CD4-positive, alpha-beta T cell treated with Interleukin-4 for 1 hour (primary cell): ENCODE data around the gene PMF1.
A peak's percentile ranks its signal among the peaks of the same experiment; 100 is the strongest.
"Not testable (repeated sequence)": the region's sequence is repeated elsewhere in the genome, so short reads cannot be mapped to it uniquely, and the experiment has no call there.

ENCODE experiments used
- DNase-seq, 2 donors: peaks; one replicate each; pipeline ENCODE4 v3.0.0-alpha.2; 2020 to 2022

Gene PMF1, protein sequence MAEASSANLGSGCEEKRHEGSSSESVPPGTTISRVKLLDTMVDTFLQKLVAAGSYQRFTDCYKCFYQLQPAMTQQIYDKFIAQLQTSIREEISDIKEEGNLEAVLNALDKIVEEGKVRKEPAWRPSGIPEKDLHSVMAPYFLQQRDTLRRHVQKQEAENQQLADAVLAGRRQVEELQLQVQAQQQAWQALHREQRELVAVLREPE

DNA sequence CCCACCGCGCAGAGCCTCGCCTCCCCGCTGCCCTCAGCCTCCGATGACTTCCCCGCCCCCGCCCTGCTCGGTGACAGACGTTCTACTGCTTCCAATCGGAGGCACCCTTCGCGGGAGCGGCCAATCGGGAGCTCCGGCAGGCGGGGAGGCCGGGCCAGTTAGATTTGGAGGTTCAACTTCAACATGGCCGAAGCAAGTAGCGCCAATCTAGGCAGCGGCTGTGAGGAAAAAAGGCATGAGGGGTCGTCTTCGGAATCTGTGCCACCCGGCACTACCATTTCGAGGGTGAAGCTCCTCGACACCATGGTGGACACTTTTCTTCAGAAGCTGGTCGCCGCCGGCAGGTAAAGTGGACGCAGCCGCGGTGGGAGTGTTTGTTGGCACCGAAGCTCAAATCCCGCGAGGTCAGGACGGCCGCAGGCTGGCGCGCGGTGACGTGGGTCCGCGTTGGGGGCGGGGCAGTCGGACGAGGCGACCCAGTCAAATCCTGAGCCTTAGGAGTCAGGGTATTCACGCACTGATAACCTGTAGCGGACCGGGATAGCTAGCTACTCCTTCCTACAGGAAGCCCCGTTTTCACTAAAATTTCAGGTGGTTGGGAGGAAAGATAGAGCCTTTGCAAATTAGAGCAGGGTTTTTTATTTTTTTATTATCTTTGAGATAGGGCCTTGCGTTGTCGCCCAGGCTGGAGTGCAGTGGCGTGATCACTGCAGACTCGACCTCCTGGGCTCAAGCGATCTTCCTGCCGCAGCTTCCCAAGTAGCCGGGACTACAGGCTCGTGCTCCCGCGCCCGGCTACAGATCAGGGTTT lies at the start of gene PMF1:
Gene PMF1, plus strand, starts transcription at position 175 of the 811 bp plus-strand sequence. Its CDS starts 9 bp downstream, at position 184.
- DNase-seq: peak; percentile 95

GRCh38 chr1:156163712-156164111 lies 49.1 kb upstream of the PMF1 start:
- no peak for DNase-seq

DNA sequence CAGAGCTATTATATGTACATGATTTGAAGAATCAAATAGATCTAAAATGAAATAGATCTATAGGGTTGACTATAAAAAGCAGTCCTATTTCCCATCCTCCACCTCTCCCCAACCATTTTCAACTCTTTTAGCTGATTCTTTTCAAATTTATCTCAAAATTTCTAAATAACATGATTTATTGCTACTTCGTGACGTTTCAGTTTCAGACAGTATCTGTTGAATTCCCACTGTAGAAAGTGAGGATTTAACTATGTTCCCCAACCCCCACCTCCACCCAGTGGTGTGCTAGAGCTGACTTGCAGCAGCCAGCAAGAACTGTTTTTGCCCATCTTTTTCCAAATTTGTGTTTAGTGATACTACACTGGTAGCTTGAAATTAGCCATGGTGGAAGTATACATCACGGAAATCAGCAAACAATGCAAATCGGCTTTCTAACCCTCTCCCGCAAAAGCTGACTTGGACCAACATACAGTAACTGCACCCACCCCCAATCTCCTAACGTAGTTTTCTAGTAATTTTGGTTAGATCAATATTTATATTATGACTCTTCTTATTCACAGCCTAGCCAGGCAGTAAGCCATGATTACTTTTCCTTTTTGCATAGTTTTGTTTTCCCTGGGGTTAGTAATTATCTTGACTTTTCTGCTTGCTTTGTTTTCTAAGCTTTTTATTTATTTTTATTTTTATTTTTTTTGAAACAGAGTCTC lies 48.5 kb upstream of the PMF1 start:
- no peak for DNase-seq

- no peak for DNase-seq
Measured at GRCh38 chr1:156165083-156165482, 47.7 kb upstream of the PMF1 start.

DNA sequence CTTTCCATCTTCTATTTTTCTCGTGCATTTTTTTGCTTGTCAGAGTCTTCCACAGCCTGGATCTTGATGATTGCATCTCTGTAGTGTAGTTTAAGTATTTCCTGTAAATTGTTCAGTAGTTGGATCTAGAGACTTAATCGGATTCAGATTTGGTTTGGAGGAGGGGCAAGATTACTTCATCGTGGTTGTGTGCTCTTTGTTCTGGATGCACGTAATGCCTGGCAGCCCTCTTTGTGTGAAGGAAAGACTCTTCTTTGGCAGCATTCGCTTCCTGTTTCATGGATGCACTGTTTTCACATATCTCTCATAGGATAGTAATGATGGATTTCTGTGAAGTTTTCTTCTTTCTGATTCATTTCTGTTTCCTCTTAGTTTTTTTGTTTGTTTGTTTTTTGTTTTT lies 45.3 kb upstream of the PMF1 start:
- no peak for DNase-seq

DNA sequence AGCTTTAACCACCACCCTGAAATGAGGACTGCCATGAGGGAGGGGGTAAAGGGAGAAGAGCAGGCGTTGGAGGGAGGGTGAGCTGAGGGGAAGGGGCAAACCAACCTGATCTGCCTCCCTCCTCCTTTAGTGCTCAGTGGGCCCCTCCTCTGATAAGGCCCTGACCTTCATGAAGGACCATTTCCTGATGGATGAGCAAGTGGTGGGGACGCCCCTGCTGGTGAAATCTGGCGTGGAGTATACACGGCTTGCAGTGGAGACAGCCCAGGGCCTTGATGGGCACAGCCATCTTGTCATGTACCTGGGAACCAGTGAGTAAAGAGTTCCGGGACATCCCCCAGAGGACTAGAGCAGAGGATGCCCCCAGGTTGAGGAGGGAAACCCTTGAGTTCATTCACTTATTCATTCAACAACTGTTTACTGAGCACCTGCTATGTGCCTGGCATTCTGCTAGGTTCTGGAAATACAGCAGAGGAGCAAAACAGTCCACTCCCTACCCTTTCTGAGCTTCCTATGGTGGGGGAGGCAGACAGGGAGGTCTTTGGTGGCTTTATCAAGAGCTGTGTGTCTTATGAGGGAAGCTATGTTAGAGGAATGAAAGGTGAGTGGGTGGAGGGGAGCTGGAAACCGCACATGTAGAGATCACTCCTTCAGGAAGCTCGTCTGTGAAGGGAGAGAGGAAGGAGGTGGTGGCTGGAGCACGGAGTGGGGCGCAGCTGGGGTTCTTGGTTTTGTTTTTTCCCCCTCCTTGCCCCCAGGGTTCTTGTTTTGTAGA lies 39.9 kb upstream of the PMF1 start:
- DNase-seq: no peak

- no peak for DNase-seq
Measured at GRCh38 chr1:156176610-156177210, 36.1 kb upstream of the PMF1 start.

DNA sequence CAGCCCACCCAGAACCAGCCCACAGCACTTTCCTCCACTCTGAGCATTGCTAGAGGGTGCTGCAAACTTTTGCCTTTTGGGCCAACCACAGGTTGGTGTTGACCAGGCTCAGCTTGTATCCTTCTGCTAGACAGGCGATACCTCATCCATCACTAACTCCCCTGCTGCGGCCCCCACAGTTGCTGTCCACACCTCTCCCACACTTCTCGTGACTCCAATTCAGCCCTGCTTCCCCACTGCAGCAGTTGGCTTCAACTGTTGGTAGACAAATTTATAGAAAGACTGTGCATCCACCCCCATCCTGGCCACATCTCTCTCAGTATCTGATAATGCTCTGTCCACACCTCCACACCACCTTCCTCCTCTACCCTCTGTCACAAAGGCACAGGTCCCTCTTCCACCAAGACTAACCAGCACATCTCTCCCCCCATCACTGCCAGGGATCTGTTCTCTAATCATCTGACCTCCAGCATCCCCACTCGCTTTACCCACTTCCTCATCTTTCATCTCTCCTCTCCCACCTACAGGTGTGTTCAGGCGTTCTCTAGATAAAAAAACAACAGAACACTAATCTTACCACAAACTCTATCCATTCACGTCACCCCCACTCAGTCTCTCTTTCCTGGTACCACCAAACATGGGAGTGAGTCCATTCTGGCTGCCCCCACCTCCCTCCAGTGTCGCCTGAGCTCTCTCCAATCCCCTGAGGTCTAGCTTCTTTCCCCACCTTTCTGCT lies 34.7 kb upstream of the PMF1 start:
- DNase-seq: no peak

GRCh38 chr1:156180471-156180870 lies 32.3 kb upstream of the PMF1 start:
- no peak for DNase-seq

DNA sequence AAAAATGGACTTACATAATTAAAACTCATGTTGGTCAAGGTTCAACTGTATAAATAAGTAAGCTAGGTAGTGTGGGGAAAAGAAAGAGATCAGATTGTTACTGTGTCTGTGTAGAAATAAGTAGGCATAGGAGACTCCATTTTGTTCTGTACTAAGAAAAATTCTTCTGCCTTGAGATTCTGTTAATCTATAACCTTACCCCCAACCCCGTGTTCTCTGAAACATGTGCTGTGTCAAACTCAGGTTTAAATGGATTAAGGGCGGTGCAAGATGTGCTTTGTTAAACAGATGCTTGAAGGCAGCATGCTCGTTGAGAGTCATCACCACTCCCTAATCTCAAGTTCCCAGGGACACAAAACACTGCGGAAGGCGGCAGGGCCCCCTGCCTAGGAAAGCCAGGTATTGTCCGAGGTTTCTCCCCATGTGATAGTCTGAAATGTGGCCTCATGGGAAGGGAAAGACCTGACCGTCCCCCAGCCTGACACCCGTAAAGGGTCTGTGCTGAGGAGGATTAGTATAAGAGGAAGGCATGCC lies 31.3 kb upstream of the PMF1 start:
- DNase-seq: not testable (repeated sequence)

DNA sequence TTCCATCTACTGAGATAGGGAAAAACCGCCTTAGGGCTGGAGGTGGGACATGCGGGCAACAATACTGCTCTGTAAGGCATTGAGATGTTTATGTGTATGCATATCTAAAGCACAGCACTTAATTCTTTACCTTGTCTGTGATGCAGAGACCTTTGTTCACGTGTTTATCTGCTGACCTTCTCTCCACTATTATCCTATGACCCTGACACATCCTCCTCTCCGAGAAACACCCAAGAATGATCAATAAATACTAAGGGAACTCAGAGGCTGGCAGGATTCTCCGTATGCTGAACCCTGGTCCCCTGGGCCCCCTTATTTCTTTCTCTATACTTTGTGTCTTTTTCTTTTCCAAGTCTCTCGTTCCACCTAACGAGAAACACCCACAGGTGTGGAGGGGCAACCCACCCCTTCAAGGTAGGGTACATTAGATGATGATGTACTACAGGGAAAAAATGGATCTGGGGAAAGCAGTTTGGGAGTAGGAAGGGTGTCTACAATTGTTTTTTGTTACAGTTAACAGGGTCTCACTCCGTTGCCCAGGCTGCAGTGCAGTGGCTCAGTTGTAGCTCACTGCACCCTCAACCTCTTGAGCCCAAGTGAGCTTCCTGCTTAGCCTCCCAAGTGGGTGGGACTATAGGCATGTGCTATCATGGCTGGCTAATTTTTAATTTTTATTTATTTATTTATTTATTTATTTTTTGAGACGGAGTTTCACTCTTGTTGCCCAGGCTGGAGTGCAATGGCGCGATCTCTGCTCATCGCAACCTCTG lies 30.6 kb upstream of the PMF1 start:
- DNase-seq: not testable (repeated sequence)

DNA sequence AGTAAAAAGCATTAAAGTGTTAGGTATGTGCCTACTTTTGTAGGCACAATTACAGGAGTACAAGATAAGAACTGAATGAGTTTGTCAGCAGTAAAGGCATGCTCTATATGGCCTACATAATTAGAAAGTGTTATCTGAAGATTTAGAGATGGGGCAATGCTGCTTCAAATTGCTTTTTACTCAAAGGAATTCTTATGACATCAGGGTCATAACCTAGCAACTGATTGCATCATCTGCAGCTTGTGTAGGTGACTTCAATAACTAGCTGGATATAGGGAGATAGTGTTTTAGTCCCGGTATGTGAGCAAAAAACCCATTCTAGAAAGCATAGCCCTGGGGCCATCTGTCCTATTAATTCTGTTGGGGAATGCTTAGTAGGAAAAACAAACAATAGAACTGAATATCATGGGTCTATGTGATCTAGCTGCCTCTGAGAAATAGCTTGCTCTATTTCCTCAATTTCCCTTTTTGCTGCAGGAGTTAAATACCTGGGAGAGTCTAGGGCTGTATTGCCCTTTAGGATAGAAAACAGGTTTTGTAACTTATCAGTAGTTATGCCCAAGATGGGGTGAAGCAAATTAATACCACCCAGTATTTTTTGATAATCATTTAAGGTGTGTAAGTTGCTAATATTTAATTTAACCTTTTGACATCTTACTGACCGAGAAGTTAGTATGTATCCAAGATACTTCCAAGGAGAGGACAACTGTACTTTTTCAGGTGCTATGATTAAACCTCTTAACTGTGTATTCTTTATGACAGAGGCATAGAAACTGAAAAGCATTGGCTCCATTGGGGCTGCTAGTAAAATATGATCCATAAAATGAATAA lies 26.2 kb upstream of the PMF1 start:
- DNase-seq: not testable (repeated sequence)

GRCh38 chr1:156190265-156190664 lies 22.5 kb upstream of the PMF1 start:
- DNase-seq: not testable (repeated sequence)

DNA sequence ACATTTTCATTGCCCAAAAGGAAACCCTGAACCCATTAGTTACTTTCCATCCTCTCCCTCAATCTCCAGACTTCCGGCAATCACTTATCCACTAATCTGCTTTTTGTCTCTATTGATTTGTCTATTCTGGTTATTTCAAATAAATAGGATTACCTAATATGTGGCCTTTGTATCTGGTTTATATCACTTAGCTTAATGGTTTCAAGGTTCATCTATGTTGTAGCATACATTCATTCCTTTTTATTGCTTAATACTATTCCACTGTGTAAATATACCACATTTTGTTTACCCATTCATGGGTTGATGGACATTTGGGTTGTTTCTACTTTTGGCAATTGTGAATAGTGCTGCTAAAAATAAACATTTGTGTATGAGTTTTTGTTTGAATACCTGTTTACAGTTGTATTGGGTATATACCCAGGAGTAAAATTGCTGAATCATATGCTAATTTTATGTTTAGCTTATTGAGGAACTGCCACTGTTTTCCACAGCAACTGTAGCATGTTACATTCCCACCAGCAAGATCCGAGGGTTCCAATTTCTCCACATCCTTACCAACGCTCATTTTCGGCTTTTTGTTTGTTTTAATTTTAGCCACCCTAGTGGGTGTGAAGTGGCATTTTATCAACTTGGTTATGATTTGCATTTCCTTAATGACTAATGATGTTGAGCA lies 21.4 kb upstream of the PMF1 start:
- no peak for DNase-seq

DNA sequence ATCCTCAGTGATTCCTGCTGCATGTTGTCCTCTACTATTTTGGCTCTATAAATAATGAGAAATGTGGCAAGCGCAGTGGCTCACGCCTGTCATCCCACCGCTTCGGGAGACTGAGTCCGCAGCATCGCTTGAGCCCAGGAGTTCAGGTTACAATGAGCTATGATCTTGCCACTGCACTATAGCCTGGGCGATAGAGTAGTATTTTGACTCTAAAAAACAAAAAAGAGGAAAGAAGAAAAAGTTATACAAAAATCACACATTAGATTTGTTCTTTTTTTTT lies 19.7 kb upstream of the PMF1 start:
- no peak for DNase-seq

DNA sequence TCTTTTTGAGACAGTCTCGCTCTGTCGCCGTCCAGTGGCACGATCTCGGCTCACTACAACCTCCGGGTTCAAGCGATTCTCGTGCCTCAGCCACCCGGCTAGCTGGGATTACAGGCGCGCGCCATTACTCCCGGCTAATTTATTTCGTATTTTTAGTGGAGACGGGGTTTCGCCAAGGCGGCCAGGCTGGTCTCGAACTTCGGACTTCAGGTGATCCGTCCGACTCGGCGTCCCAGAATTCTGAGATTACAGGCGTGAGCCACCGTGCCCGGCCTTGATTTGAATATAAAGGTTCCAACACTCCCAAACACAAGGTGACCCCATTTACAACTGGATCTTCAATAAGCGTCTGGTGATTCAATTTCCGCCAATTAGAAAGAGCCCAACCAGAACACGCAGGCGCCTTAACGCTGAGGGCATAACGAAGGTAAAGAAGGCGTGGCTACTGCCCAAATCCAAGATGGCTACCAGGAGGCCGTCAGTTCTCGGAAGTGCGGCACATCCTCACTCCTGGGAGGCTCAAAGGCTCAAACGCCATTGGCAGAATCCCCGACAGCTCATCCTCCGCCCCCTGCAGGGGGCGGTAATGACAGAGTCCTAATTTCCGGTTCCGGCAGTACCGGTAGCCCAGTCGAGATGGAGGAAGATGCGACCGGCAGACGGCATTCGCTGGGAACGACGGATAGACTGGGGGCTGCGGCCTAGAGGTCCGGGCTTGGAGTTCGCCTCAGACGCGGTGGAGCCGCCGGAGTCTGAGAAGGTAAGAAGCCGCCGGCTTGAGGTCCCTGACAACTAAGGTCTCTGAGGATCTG lies 19.1 kb upstream of the PMF1 start, which contains the start of gene SLC25A44:
Gene SLC25A44, plus strand, starts transcription at position 617 of the 812 bp plus-strand sequence. CDS start 5,744 bp downstream, outside the sequence.
- peak; percentile 99 for DNase-seq

- no peak for DNase-seq
Measured at GRCh38 chr1:156194300-156194652, 18.5 kb upstream of the PMF1 start.

DNA sequence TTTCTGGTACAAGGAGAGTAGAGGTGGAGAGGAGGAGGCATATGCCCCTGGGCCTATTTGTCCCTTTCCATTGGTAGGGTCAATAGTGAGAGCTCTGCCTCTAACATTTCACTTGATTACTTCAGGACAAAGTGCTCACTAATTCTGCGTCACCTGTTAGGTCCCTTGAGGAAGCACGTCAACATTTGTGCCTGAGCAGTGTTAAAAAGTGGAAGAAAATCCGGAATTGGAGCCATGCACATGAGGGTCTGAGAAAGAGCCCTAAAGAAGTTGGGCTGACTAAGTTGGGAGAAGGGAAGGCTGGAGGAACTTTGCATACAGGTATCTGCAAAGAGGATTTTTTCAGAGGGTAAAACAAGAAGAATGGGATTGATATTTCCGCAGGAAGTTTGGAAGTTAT lies 17.0 kb upstream of the PMF1 start:
- no peak for DNase-seq

- DNase-seq: no peak
Measured at GRCh38 chr1:156196445-156196844, 16.4 kb upstream of the PMF1 start.
